Adrenal gland (tissue), 12 donors: ENCODE measurements around the gene RUNX1. TPM values are rescaled to one million over a fixed set of nuclear protein-coding genes. Genes with fewer than 3 reads are reported as not detected.

Experiments used
- DNase-seq, 7 donors: peaks; one replicate each; pipeline ENCODE4 v3.0.0-alpha.2; 2019 to 2020
- H3K27ac ChIP-seq, 5 donors: fragments of 200-600 bp; sonication (generic) in 4 of 5; 1 replicate in 3 of 5; 2 replicates in 2 of 5; pipeline versions ENCODE4 v1.5.1 to v1.8.0; 2016 to 2020; ENCODE audit warnings: mild to moderate bottlenecking in 1 of 5
- H3K27me3 ChIP-seq: fragments of 200-600 bp; 2 replicates; pipeline ENCODE4 v1.8.0; 2021
- H3K36me3 ChIP-seq, 2 donors: fragments of 200-600 bp; replicated peaks in 1 of 2; 1 replicate in 1 of 2; 2 replicates in 1 of 2; pipeline versions ENCODE4 v1.5.1 to v1.8.0; 2018 to 2022
- H3K4me1 ChIP-seq, 2 donors: fragments of 200-600 bp; replicated peaks in 1 of 2; 1 replicate in 1 of 2; 2 replicates in 1 of 2; pipeline versions ENCODE4 v1.5.1 to v1.8.0; 2018 to 2021
- H3K4me3 ChIP-seq, 4 donors: fragments of 200-600 bp; sonication (generic) in 3 of 4; one replicate each; pipeline ENCODE4 v1.5.1; 2016 to 2018
- H3K9me3 ChIP-seq, 3 donors: fragments of 200-600 bp; sonication (generic) in 1 of 3; replicated peaks in 1 of 3; 1 replicate in 2 of 3; 2 replicates in 1 of 3; pipeline versions ENCODE4 v1.5.1 to v1.8.0; 2016 to 2021
- CTCF ChIP-seq, 6 experiments: fragments of 450-650 bp in 4 of 6; fragments of 200-600 bp in 2 of 6; sonication (generic) in 1 of 6; IDR thresholded peaks; 1 replicate in 5 of 6; 2 replicates in 1 of 6; pipeline versions ENCODE4 v1.5.1 to v1.8.0; 2016 to 2021; ENCODE audit warnings: antibody characterized with exemption in 6 of 6, mild to moderate bottlenecking in 2 of 6, moderate library complexity in 1 of 6
- POLR2A ChIP-seq, 2 donors: fragments of 450-650 bp; IDR thresholded peaks; one replicate each; pipeline ENCODE4 v1.6.1; 2017; ENCODE audit warnings: antibody characterized with exemption in 2 of 2, mild to moderate bottlenecking in 2 of 2, moderate library complexity in 1 of 2
- WGBS, 4 donors: extraction: QIAGEN DNeasy Blood & Tissue Kit in 2 of 4; methylation state at CpG; one replicate each; pipeline versions ENCODE4 v1.1.5 to v1.1.7; 2013 to 2017; 5-methylcytosine and 5-hydroxymethylcytosine counted together
- intact Hi-C, 2 donors: fragments of 100-400 bp; cut with DNase I; formaldehyde crosslinking; loops; one replicate each; pipeline versions ENCODE4 v1.14.1 to v1.15.0; 2022 to 2023
- polyA plus RNA-seq, 3 donors: library from polyadenylated mRNA; stranded (reverse); fragments of 200-250 nt in 2 of 3; fragments of 350-450 nt in 1 of 3; fragmentation: Illumina TruSeq in 1 of 3; extraction: RNeasy Lipid Tissue Mini Kit (QIAGEN cat#74804) in 1 of 3; gene quantifications; one replicate each; pipeline ENCODE4 v1.2.3, GENCODE V29; 2013 to 2014
- total RNA-seq, 9 donors: library from RNA; depleted of rRNA in 4 of 9; stranded (reverse); fragments of >200 nt in 4 of 9; fragments of 120-200 nt in 1 of 9; fragmentation: NEBNext Ultra II Directional in 1 of 9; extraction: Animal tissue kit (Norgen Biotek cat#: 25700) in 1 of 9; gene quantifications; one replicate each; pipeline versions ENCODE4 v1.1.0 to v1.2.4, GENCODE V29; 2013 to 2023
- donor health status: healthy with polysubstance abuse.
- donor health status: Bipolar disorder and iron deficiency.
- donor health status: DM: yes; HTN: yes; CAD: no.
- donor health status: DM: no; HTN: no; CAD: no.
- donor health status: DM: no; HTN: no; CAD: no.
- donor health status: DM: yes; HTN: yes; CAD: no.

Gene RUNX1
- total and polyA plus RNA-seq, 12 donors = 0.83 to 27.2 (median 8.2) TPM

- no peak for DNase-seq
Observed at GRCh38 chr21:35036465-35037383, 12.4 kb downstream of the RUNX1 start.

GRCh38 chr21:35035581-35035980, 13.5 kb downstream of the RUNX1 start:
- no peak for TF ChIP-seq CTCF (IDR thresholded peaks at IDR 0.05)
- Histone ChIP-seq H3K9me3 (no peaks in the 10 kb centered on the region), H3K4me3 (no peak overlapping the region), H3K36me3 (no peaks in the 10 kb centered on the region), H3K27me3 (no peaks in the 10 kb centered on the region), H3K27ac (no peak overlapping the region), H3K4me1 (no peaks in the 10 kb centered on the region)
- intact Hi-C loops = no loop called here
- WGBS, 4 donors = 78 to 85% (median 79%) methylated on average over 7 to 8 of the region's 8 CpGs
- no peak for DNase-seq

More at GRCh38 chr21:35036465-35037383, 12.4 kb downstream of the RUNX1 start:
- WGBS, 4 donors = 69 to 74% (median 71%) methylated on average over 10 to 11 of the region's 11 CpGs
- Histone ChIP-seq H3K36me3 (no peaks in the 10 kb centered on the region), H3K4me3 (no peak overlapping the region), H3K27me3 (no peaks in the 10 kb centered on the region), H3K27ac (no peak overlapping the region), H3K9me3 (no peaks in the 10 kb centered on the region), H3K4me1 (no peaks in the 10 kb centered on the region)
- intact Hi-C loops = no loop called here
- no peak for TF ChIP-seq POLR2A (IDR thresholded peaks at IDR 0.05)
- no peak for TF ChIP-seq CTCF (IDR thresholded peaks at IDR 0.05)

- Histone ChIP-seq H3K4me3 (no peak overlapping the region), H3K4me1 (no peaks in the 10 kb centered on the region), H3K27me3 (no peaks in the 10 kb centered on the region), H3K27ac (no peak overlapping the region), H3K36me3 (no peaks in the 10 kb centered on the region), H3K9me3 (no peaks in the 10 kb centered on the region)
- DNase-seq = no peak
- intact Hi-C loops = no loop called here
- WGBS, 4 donors = 87 to 91% (median 90%) methylated on average over 8 of the region's 8 CpGs
- no peak for TF ChIP-seq CTCF (IDR thresholded peaks at IDR 0.05)
- TF ChIP-seq POLR2A (IDR thresholded peaks at IDR 0.05) = no peak
Observed at GRCh38 chr21:35035116-35035515, 14.0 kb downstream of the RUNX1 start.

GRCh38 chr21:35034203-35034926, 14.7 kb downstream of the RUNX1 start:
- Histone ChIP-seq H3K36me3 (no peaks in the 10 kb centered on the region), H3K4me3 (no peak overlapping the region), H3K4me1 (no peaks in the 10 kb centered on the region), H3K9me3 (no peaks in the 10 kb centered on the region), H3K27ac (no peak overlapping the region), H3K27me3 (no peaks in the 10 kb centered on the region)
- intact Hi-C loops = no loop called here
- DNase-seq = no peak
- 83 to 96% (median 87%) methylated on average over 8 to 9 of the region's 9 CpGs for WGBS, 4 donors
- TF ChIP-seq POLR2A (IDR thresholded peaks at IDR 0.05) (no peak), CTCF (IDR thresholded peaks at IDR 0.05) (no peak)
